Measurements from ENCODE around the gene HCFC1.

The HCFC1 gene

DNA sequence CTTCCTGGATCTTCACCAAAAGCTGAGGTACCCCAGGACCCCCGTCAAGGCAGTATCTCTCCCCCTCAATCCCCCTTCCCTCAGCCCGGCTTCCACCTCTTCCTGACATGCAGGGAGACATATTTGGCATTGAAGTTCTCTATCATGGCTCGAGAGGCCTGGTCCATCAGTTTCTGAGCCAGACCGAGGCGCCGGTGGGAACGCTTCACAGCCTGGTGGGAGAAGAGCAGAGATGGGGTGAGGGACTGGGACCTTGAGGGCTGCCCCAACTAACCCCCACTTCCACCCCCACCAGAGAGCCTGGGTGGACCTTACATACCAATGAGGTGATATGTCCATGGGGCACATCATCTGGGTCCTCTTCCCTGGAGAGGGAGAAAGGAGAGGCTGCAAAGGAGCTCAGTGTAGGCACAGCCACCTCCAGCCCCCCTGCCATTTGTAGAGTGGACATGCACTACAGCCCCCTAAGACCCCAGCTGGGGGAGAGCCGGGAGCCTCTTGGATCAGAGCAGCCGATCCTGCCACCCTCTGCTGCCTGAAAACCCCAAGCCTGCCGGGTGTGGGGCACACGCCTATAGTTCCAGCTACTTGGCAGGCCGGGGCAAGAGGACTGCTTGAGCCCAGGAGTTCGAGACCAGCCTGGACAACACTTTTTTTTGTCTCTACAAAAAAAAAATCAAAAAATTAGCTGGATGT lies 39.2 kb downstream of the HCFC1 start:
- Histone ChIP-seq H3K9me3 (ENCODE audit: control extremely low read depth in 1 of 5, control insufficient read depth in 4 of 5, insufficient read depth in 2 of 5, low read depth in 1 of 5, low read length in 4 of 5) (no peaks in the 10 kb centered on the region), H3K27me3 (replicated peaks in 2 of 5; ENCODE audit: control insufficient read depth in 4 of 5, insufficient read depth in 5 of 5, low read length in 4 of 5) (peaks cover 0 to 25% (median 0%) of the 10 kb centered on the region in 5 experiments), H3K4me3 (ENCODE audit: control insufficient read depth in 1 of 7, extremely low read depth in 1 of 7, insufficient read depth in 4 of 7, low read depth in 2 of 7, low read length in 6 of 7) (no peak overlapping the region), H3K27ac (ENCODE audit: insufficient read depth in 1 of 2, low read depth in 1 of 2, low read length in 2 of 2, poor library complexity in 1 of 2, severe bottlenecking in 2 of 2) (no peak overlapping the region), H3K36me3 (ENCODE audit: control insufficient read depth in 4 of 4, insufficient read depth in 4 of 4, low read length in 3 of 4) (peaks cover 0 to 33% (median 17%) of the 10 kb centered on the region in 4 experiments), H3K4me1 (ENCODE audit: control extremely low read depth in 1 of 4, control insufficient read depth in 4 of 4, insufficient read depth in 4 of 4, low read length in 3 of 4) (peaks cover 0 to 37% (median 18%) of the 10 kb centered on the region in 4 experiments)
- 100% methylated on average over 5 of the region's 13 CpGs for WGBS (ENCODE audit: insufficient coverage)
- ChIA-PET CTCF (interaction anchor here (2.2 to 19.1 kb wide), 2 partner anchors 8 to 12 kb away, joined by 14 to 482 read pairs; partner anchors contain the start of gene RENBP), POLR2A (no interaction called here)
- no peak for DNase-seq

DNA sequence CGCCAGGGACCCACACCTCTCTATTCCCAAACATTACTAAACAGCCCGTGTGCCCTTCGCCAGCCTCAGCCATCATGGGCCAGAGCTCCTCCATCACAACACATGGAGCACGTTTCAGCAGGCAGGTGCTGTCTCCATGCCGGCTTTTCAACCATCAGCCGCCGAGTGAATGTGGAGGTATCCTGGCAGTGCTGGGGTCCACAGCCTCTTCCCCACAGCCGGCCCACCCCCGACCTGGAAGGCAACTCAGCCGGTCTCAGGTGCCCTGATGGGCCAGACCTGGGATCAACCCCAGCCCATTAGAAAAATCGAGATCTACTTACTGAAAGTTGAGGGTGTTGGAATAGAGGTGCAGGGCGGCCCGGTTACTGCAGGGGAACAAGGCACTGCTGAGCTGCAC lies 39.9 kb downstream of the HCFC1 start:
- peaks cover 0 to 43% (median 23%) of the 10 kb centered on the region in 4 experiments for H3K4me1 ChIP-seq (ENCODE audit: control extremely low read depth in 1 of 4, control insufficient read depth in 4 of 4, insufficient read depth in 4 of 4, low read length in 3 of 4)
- H3K9me3 ChIP-seq (ENCODE audit: control extremely low read depth in 1 of 5, control insufficient read depth in 4 of 5, insufficient read depth in 2 of 5, low read depth in 1 of 5, low read length in 4 of 5): no peaks in the 10 kb centered on the region
- H3K4me3 ChIP-seq (ENCODE audit: control insufficient read depth in 1 of 7, extremely low read depth in 1 of 7, insufficient read depth in 4 of 7, low read depth in 2 of 7, low read length in 6 of 7): no peak overlapping the region
- H3K27me3 ChIP-seq (replicated peaks in 2 of 5; ENCODE audit: control insufficient read depth in 4 of 5, insufficient read depth in 5 of 5, low read length in 4 of 5): peaks cover 0 to 25% (median 0%) of the 10 kb centered on the region in 5 experiments
- no peak overlapping the region for H3K27ac ChIP-seq (ENCODE audit: insufficient read depth in 1 of 2, low read depth in 1 of 2, low read length in 2 of 2, poor library complexity in 1 of 2, severe bottlenecking in 2 of 2)
- CTCF ChIA-PET: interaction anchor here (19.1 kb wide), 1 partner anchor 13 kb away, joined by 482 read pairs; the partner anchor contains the start of gene RENBP
- H3K36me3 ChIP-seq (ENCODE audit: control insufficient read depth in 4 of 4, insufficient read depth in 4 of 4, low read length in 3 of 4): peaks cover 0 to 33% (median 17%) of the 10 kb centered on the region in 4 experiments
- 90% methylated on average over 13 of the region's 13 CpGs for WGBS (ENCODE audit: insufficient coverage)
- no peak for DNase-seq
- POLR2A ChIA-PET: no interaction called here

DNA sequence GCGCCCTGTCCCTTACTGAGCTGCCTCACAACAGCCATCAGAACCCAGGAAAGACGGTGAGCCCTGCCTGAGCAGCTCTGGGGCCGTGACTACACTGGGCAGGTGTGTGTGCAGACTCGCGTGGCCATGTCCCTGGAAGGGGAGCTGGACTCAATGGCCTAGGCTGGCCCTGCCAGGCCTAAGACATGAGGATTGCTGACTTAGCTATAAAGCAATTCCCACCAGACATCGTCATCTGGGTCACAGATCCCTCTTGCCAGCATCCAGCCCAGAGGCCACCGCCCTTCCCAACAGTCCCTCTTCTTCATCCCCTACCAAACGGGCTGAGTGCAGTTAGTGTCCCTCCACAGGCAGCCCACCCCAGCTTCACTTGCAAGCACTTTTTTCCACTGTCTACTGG lies 40.5 kb downstream of the HCFC1 start:
- Histone ChIP-seq H3K4me1 (ENCODE audit: control extremely low read depth in 1 of 4, control insufficient read depth in 4 of 4, insufficient read depth in 4 of 4, low read length in 3 of 4) (peaks cover 0 to 47% (median 28%) of the 10 kb centered on the region in 4 experiments), H3K9me3 (ENCODE audit: control extremely low read depth in 1 of 5, control insufficient read depth in 4 of 5, insufficient read depth in 2 of 5, low read depth in 1 of 5, low read length in 4 of 5) (no peaks in the 10 kb centered on the region), H3K4me3 (ENCODE audit: control insufficient read depth in 1 of 7, extremely low read depth in 1 of 7, insufficient read depth in 4 of 7, low read depth in 2 of 7, low read length in 6 of 7) (no peak overlapping the region), H3K36me3 (ENCODE audit: control insufficient read depth in 4 of 4, insufficient read depth in 4 of 4, low read length in 3 of 4) (peaks cover 0 to 33% (median 17%) of the 10 kb centered on the region in 4 experiments), H3K27me3 (replicated peaks in 2 of 5; ENCODE audit: control insufficient read depth in 4 of 5, insufficient read depth in 5 of 5, low read length in 4 of 5) (peaks cover 0 to 25% (median 0%) of the 10 kb centered on the region in 5 experiments), H3K27ac (ENCODE audit: insufficient read depth in 1 of 2, low read depth in 1 of 2, low read length in 2 of 2, poor library complexity in 1 of 2, severe bottlenecking in 2 of 2) (no peak overlapping the region)
- WGBS (ENCODE audit: insufficient coverage): 88% methylated on average over 5 of the region's 8 CpGs
- ChIA-PET CTCF (interaction anchor here (19.1 kb wide), 1 partner anchor 14 kb away, joined by 482 read pairs; the partner anchor contains the start of gene RENBP), POLR2A (no interaction called here)
- DNase-seq: no peak

DNA sequence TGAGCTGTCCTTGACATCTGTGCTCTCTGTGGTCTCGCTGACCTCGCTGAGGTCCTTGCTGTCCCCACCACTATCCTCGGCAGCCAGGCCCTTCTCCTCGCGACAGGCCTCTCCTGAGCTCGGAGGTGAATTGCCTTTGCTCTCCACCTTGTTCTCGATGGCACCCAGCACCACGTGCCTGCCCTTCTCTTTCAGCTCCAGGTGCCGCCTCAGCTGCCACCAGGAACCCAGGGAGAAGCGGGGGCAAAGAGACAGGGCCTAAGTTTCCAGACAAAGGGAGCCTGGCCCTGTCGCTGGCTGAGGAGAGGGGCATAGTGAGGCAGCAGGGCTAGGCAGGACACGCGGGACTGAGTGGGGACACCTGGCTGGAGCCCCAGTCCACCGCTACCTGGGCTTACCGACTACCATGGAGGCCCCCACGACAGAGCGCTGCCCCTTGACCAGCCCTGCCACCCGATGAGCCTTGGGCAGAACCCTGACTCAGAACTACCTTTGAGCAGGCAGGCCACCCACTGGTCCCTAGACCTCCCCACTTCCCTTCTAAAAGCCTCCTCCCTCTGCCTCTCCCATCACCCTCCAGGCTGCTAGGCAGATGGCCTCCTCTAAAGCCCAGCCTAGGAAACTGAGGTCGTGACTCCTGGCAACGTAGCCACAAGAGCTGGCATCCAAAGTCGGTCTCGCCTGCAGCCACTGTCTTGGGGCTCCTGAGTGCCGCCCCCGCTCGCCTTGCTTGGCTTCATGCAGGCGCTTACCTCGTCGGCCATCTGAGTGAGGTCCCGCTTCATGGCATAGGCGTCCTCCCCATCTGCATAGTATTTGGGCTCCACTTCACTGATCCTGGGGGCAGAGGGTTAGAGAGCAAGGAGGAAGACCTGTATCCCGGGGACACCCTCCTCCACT lies 41.4 kb downstream of the HCFC1 start:
- CTCF ChIA-PET: interaction anchor here (19.1 kb wide), 1 partner anchor 15 kb away, joined by 482 read pairs; the partner anchor contains the start of gene RENBP
- DNase-seq: no peak
- peak overlapping the region in 1 of 2 experiments; percentile 50 for H3K27ac ChIP-seq (ENCODE audit: insufficient read depth in 1 of 2, low read depth in 1 of 2, low read length in 2 of 2, poor library complexity in 1 of 2, severe bottlenecking in 2 of 2)
- peaks cover 0 to 33% (median 17%) of the 10 kb centered on the region in 4 experiments for H3K36me3 ChIP-seq (ENCODE audit: control insufficient read depth in 4 of 4, insufficient read depth in 4 of 4, low read length in 3 of 4)
- peaks cover 1 to 55% (median 34%) of the 10 kb centered on the region in 4 experiments for H3K4me1 ChIP-seq (ENCODE audit: control extremely low read depth in 1 of 4, control insufficient read depth in 4 of 4, insufficient read depth in 4 of 4, low read length in 3 of 4)
- no peak overlapping the region for H3K4me3 ChIP-seq (ENCODE audit: control insufficient read depth in 1 of 7, extremely low read depth in 1 of 7, insufficient read depth in 4 of 7, low read depth in 2 of 7, low read length in 6 of 7)
- H3K27me3 ChIP-seq (replicated peaks in 2 of 5; ENCODE audit: control insufficient read depth in 4 of 5, insufficient read depth in 5 of 5, low read length in 4 of 5): peaks cover 0 to 22% (median 0%) of the 10 kb centered on the region in 5 experiments
- 96% methylated on average over 29 of the region's 31 CpGs for WGBS (ENCODE audit: insufficient coverage)
- POLR2A ChIA-PET: no interaction called here
- no peaks in the 10 kb centered on the region for H3K9me3 ChIP-seq (ENCODE audit: control extremely low read depth in 1 of 5, control insufficient read depth in 4 of 5, insufficient read depth in 2 of 5, low read depth in 1 of 5, low read length in 4 of 5)

DNA sequence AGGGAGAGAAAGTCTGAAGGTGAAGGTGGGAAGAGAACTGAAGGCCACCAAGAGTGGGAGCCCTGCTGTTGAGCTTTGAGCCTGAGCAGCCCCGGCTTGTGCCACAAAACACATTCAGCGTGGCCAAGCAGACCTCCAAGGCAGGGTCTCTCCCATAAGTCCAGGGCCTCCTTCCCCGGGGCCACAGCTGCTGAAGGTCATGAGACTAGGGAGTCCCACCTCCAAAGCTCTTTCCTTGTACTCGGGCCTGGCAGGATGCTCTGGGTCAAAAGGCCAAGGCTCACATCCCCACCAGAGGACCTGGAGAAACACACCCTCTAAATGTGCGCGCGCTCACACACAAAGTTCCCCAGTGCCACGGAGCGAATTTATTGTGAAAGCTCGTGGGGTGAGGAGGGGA lies 42.0 kb downstream of the HCFC1 start:
- peaks cover 0 to 33% (median 17%) of the 10 kb centered on the region in 4 experiments for H3K36me3 ChIP-seq (ENCODE audit: control insufficient read depth in 4 of 4, insufficient read depth in 4 of 4, low read length in 3 of 4)
- DNase-seq: no peak
- 89% methylated on average over 10 of the region's 10 CpGs for WGBS (ENCODE audit: insufficient coverage)
- H3K4me1 ChIP-seq (ENCODE audit: control extremely low read depth in 1 of 4, control insufficient read depth in 4 of 4, insufficient read depth in 4 of 4, low read length in 3 of 4): peaks cover 5 to 62% (median 41%) of the 10 kb centered on the region in 4 experiments
- ChIA-PET CTCF (interaction anchor here (19.1 kb wide), 1 partner anchor 15 kb away, joined by 482 read pairs; the partner anchor contains the start of gene RENBP), POLR2A (no interaction called here)
- no peaks in the 10 kb centered on the region for H3K9me3 ChIP-seq (ENCODE audit: control extremely low read depth in 1 of 5, control insufficient read depth in 4 of 5, insufficient read depth in 2 of 5, low read depth in 1 of 5, low read length in 4 of 5)
- H3K4me3 ChIP-seq (ENCODE audit: control insufficient read depth in 1 of 7, extremely low read depth in 1 of 7, insufficient read depth in 4 of 7, low read depth in 2 of 7, low read length in 6 of 7): peak overlapping the region in 1 of 7 experiments; percentile 32
- peaks cover 0 to 20% (median 0%) of the 10 kb centered on the region in 5 experiments for H3K27me3 ChIP-seq (replicated peaks in 2 of 5; ENCODE audit: control insufficient read depth in 4 of 5, insufficient read depth in 5 of 5, low read length in 4 of 5)
- peak overlapping the region in 1 of 2 experiments; percentile 50 for H3K27ac ChIP-seq (ENCODE audit: insufficient read depth in 1 of 2, low read depth in 1 of 2, low read length in 2 of 2, poor library complexity in 1 of 2, severe bottlenecking in 2 of 2)

DNA sequence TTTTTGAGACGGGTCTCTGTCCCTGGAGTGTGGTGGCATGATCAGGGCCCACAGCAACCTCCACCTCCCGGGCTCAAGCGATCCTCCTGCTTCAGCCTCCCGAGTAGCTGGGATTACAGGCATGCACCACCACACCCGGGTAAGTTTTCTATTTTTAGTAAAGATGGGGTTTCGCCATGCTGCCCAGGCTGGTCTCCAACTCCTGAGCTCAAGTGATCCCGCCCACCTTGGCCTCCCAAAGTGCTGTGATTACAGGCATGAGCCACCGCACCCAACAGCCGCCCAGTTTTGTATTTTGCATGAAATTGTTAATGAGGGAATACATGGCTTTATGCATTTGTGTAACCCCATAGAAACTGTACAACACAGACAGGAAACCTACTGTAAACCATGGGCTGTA lies 42.8 kb downstream of the HCFC1 start:
- no peak for DNase-seq
- peak overlapping the region in 1 of 2 experiments; percentile 54 for H3K27ac ChIP-seq (ENCODE audit: insufficient read depth in 1 of 2, low read depth in 1 of 2, low read length in 2 of 2, poor library complexity in 1 of 2, severe bottlenecking in 2 of 2)
- CTCF ChIA-PET: interaction anchor here (19.1 kb wide), 1 partner anchor 16 kb away, joined by 482 read pairs; the partner anchor contains the start of gene RENBP
- peaks cover 0 to 33% (median 17%) of the 10 kb centered on the region in 4 experiments for H3K36me3 ChIP-seq (ENCODE audit: control insufficient read depth in 4 of 4, insufficient read depth in 4 of 4, low read length in 3 of 4)
- POLR2A ChIA-PET: interaction anchor here (0.6 to 3.0 kb wide), 4 partner anchors 9 to 145 kb away, joined by 4 to 20 read pairs (median 8); no protein-coding TSS in a partner anchor
- peaks cover 0 to 15% (median 0%) of the 10 kb centered on the region in 5 experiments for H3K27me3 ChIP-seq (replicated peaks in 2 of 5; ENCODE audit: control insufficient read depth in 4 of 5, insufficient read depth in 5 of 5, low read length in 4 of 5)
- H3K9me3 ChIP-seq (ENCODE audit: control extremely low read depth in 1 of 5, control insufficient read depth in 4 of 5, insufficient read depth in 2 of 5, low read depth in 1 of 5, low read length in 4 of 5): no peaks in the 10 kb centered on the region
- peaks cover 5 to 65% (median 46%) of the 10 kb centered on the region in 4 experiments for H3K4me1 ChIP-seq (ENCODE audit: control extremely low read depth in 1 of 4, control insufficient read depth in 4 of 4, insufficient read depth in 4 of 4, low read length in 3 of 4)
- WGBS (ENCODE audit: insufficient coverage): 78% methylated on average over 3 of the region's 9 CpGs
- H3K4me3 ChIP-seq (ENCODE audit: control insufficient read depth in 1 of 7, extremely low read depth in 1 of 7, insufficient read depth in 4 of 7, low read depth in 2 of 7, low read length in 6 of 7): peak overlapping the region in 3 of 7 experiments; percentile 32 to 45 (median 45)

Data from common myeloid progenitor, CD34-positive (primary cell).